Measurements from ENCODE around the gene CLRN3. TPM values are rescaled to one million over a fixed set of nuclear protein-coding genes. Genes with fewer than 3 reads are reported as not detected.

The CLRN3 gene
- polyA plus RNA-seq, 2 of the 4 experiments (the other 2 are of a cell fraction): 0.08 TPM; not detected in 1

GRCh38 chr10:127908959-127909267, 16.2 kb upstream of the CLRN3 start:
- H3K27ac ChIP-seq: peak overlapping the region in 1 of 2 experiments; percentile 19; a peak in 1 of 6 replicates
- FAIRE-seq: no peak
- no peak for ATAC-seq
- no peak overlapping the region for H3K4me2 ChIP-seq
- ChIA-PET POLR2A (no interaction called here), CTCF (interaction anchor here (4.6 to 6.4 kb wide), 2 partner anchors 104 to 163 kb away, joined by 89 to 229 read pairs; no protein-coding TSS in a partner anchor)
- H3K4me1 ChIP-seq: peaks cover 13% of the 10 kb centered on the region; the same call in 1 of the 3 replicates
- H3K4me3 ChIP-seq: no peak overlapping the region
- TF ChIP-seq HDAC2 (IDR thresholded peaks at IDR 0.05): no peak
- TF ChIP-seq CHD4 (IDR thresholded peaks at IDR 0.05; ENCODE audit: borderline replicate concordance): no peak
- TF ChIP-seq CBX2 (IDR thresholded peaks at IDR 0.05; ENCODE audit: borderline replicate concordance, low read depth): no peak
- TF ChIP-seq KDM1A (IDR thresholded peaks at IDR 0.05; ENCODE audit: low read depth): no peak
- no peak for TF ChIP-seq JUNB (IDR thresholded peaks at IDR 0.05)
- TF ChIP-seq BCL3 (IDR thresholded peaks at IDR 0.05): no peak
- no peak for TF ChIP-seq ZNF302 (CRISPR knock-in tag; IDR thresholded peaks at IDR 0.05)
- no peak for TF ChIP-seq FOSB (CRISPR knock-in tag; IDR thresholded peaks at IDR 0.05)
- no peak for TF ChIP-seq ZFP36 (IDR thresholded peaks at IDR 0.05; ENCODE audit: borderline replicate concordance, partially characterized antibody)
- no peak for TF ChIP-seq POLR2AphosphoS2 (conservative IDR thresholded peaks at IDR 0.05; ENCODE audit: low read length)
- no peak for TF ChIP-seq MYC (IDR thresholded peaks at IDR 0.05; ENCODE audit: borderline replicate concordance, low read length)
- TF ChIP-seq NPAS2 (CRISPR knock-in tag; IDR thresholded peaks at IDR 0.05; ENCODE audit: borderline replicate concordance): no peak
- TF ChIP-seq PHF8 (IDR thresholded peaks at IDR 0.05; ENCODE audit: borderline replicate concordance, low read depth): no peak
- no peak for TF ChIP-seq POLR2A (IDR thresholded peaks at IDR 0.05; ENCODE audit: low read length)
- no peak for TF ChIP-seq SMC3 (IDR thresholded peaks at IDR 0.05)
- TF ChIP-seq RFX5 (IDR thresholded peaks at IDR 0.05): no peak
- TF ChIP-seq ELK1 (IDR thresholded peaks at IDR 0.05; ENCODE audit: low read depth, low read length): no peak
- no peak for TF ChIP-seq RAD21 (conservative IDR thresholded peaks at IDR 0.05 in 1 of 2, IDR thresholded peaks at IDR 0.05 in 1 of 2)
- no peak for DNase-seq (ENCODE audit: low read depth in 1 of 2, low spot score in 1 of 2)
- no peaks in the 10 kb centered on the region for H3K9me3 ChIP-seq
- 82% methylated on average over 8 of the region's 8 CpGs for WGBS (ENCODE audit: missing lambda C conversion rate)

GRCh38 chr10:127908106-127908958, 15.6 kb upstream of the CLRN3 start:
- DNase-seq (ENCODE audit: low read depth in 1 of 2, low spot score in 1 of 2): no peak
- H3K27ac ChIP-seq: peak overlapping the region in 1 of 2 experiments; percentile 86; a peak in 2 of 6 replicates
- no peak overlapping the region for H3K4me3 ChIP-seq
- 59% methylated on average over 13 of the region's 13 CpGs for WGBS (ENCODE audit: missing lambda C conversion rate)
- no peak for ATAC-seq
- peaks cover 13% of the 10 kb centered on the region; the same call in 1 of the 3 replicates for H3K4me1 ChIP-seq
- H3K9me3 ChIP-seq: no peaks in the 10 kb centered on the region
- ChIA-PET CTCF (interaction anchor here (1.0 to 6.4 kb wide), 4 partner anchors 14 to 163 kb away, joined by 3 to 229 read pairs (median 46); no protein-coding TSS in a partner anchor), POLR2A (no interaction called here)
- TF ChIP-seq USF2 (IDR thresholded peaks at IDR 0.05): peak; percentile 40; the same call in 1 of the 2 replicates
- no peak for TF ChIP-seq CHD4 (IDR thresholded peaks at IDR 0.05; ENCODE audit: borderline replicate concordance)
- FAIRE-seq: no peak
- peak overlapping the region; percentile 100 for H3K4me2 ChIP-seq

All from A549 (cell line).